Karpas-422 (cell line): ENCODE data around the gene C1orf21. TPM values are rescaled to one million over a fixed set of nuclear protein-coding genes. Genes with fewer than 3 reads are reported as not detected.
"Not testable (repeated sequence)": the region's sequence is repeated elsewhere in the genome, so short reads cannot be mapped to it uniquely, and the experiment has no call there.

Experiments used
- DNase-seq: peaks from one replicate; pipeline ENCODE4 v3.0.0-alpha.2; 2015
- H2AFZ ChIP-seq: fragments of 200-600 bp; sonication (generic); 2 replicates; pipeline ENCODE4 v1.6.1; 2014; ENCODE audit warnings: antibody characterized with exemption, low read length, mixed read lengths
- H3K27ac ChIP-seq: fragments of 200-600 bp; sonication (generic); 2 replicates; pipeline ENCODE4 v1.5.1; 2014; ENCODE audit warnings: mild to moderate bottlenecking, low read length, moderate library complexity
- H3K27me3 ChIP-seq: fragments of 200-600 bp; sonication (generic); 2 replicates; pipeline ENCODE4 v1.6.1; 2014; ENCODE audit warnings: low read length, mixed read lengths
- H3K36me3 ChIP-seq: fragments of 200-600 bp; sonication (generic); 2 replicates; pipeline ENCODE4 v1.6.1; 2014; ENCODE audit warnings: low read length, mixed read lengths; ENCODE audit not compliant: insufficient read depth
- H3K4me1 ChIP-seq: fragments of 200-600 bp; sonication (generic); 2 replicates; pipeline ENCODE4 v1.6.1; 2014; ENCODE audit warnings: mild to moderate bottlenecking, low read length, mixed read lengths
- H3K4me2 ChIP-seq: fragments of 200-600 bp; sonication (generic); 2 replicates; pipeline ENCODE4 v1.6.1; 2014; ENCODE audit warnings: low read length, low read depth, mild to moderate bottlenecking; ENCODE audit not compliant: poor library complexity, severe bottlenecking
- H3K4me3 ChIP-seq: fragments of 200-600 bp; sonication (generic); 2 replicates; pipeline ENCODE4 v1.5.1; 2014; ENCODE audit warnings: mild to moderate bottlenecking, antibody characterized with exemption, low read length, mixed read lengths
- H3K79me2 ChIP-seq: fragments of 200-600 bp; sonication (generic); 2 replicates; pipeline ENCODE4 v1.6.1; 2014; ENCODE audit warnings: mild to moderate bottlenecking, low read length, mixed read lengths
- H3K9ac ChIP-seq: fragments of 200-600 bp; sonication (generic); 2 replicates; pipeline ENCODE4 v1.6.0; 2014; ENCODE audit warnings: low read length
- H3K9me2 ChIP-seq: fragments of 200-600 bp; sonication (generic), shearing (Covaris generic); replicated peaks from 2 replicates; pipeline ENCODE4 v1.6.0; 2014; ENCODE audit warnings: mild to moderate bottlenecking, low read length, moderate library complexity; ENCODE audit not compliant: insufficient read depth
- H3K9me3 ChIP-seq: fragments of 300-700, 200-600 bp; sonication (generic); 2 replicates; pipeline ENCODE4 v1.6.1; 2014; ENCODE audit warnings: low read length, mixed read lengths
- H4K20me1 ChIP-seq: fragments of 200-600 bp; sonication (generic); 2 replicates; pipeline ENCODE4 v1.6.1; 2014; ENCODE audit warnings: mild to moderate bottlenecking, antibody characterized with exemption, low read length, low read depth; ENCODE audit not compliant: insufficient read depth
- total RNA-seq: library from RNA; depleted of rRNA; stranded (reverse); fragments of >200 nt; shearing (Covaris generic); gene quantifications from 2 replicates; pipeline ENCODE4 v1.2.3, GENCODE V29; 2014; ENCODE audit warnings: low replicate concordance

The C1orf21 gene
- total RNA-seq, 1 experiment from 2014 or later, result not detected

DNA sequence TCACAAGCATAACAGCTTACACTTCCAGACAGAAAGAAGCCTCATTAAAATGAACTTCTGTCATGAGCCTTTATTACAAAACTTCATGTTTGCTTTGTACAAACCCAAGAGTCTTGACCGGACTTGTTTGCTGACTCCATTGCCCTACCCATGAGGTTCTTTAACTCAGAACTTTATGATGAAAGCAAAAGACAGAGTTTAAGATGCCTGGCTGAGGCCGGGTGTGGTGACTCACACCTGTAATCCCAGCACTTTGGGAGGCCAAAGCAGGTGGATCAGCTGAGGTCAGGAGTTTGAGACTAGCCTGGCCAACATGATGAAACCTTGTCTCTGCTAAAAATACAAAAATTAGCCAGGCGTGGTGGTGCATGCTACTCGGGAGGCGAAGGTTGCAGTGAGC lies 225.4 kb downstream of the C1orf21 start:
- not testable (repeated sequence) for DNase-seq, H3K4me1 ChIP-seq, H2AFZ ChIP-seq, H3K27me3 ChIP-seq, H3K27ac ChIP-seq, H3K36me3 ChIP-seq, H3K4me3 ChIP-seq, H3K9me2 ChIP-seq, H3K79me2 ChIP-seq, H3K4me2 ChIP-seq, H3K9me3 ChIP-seq, H3K9ac ChIP-seq, H4K20me1 ChIP-seq

DNA sequence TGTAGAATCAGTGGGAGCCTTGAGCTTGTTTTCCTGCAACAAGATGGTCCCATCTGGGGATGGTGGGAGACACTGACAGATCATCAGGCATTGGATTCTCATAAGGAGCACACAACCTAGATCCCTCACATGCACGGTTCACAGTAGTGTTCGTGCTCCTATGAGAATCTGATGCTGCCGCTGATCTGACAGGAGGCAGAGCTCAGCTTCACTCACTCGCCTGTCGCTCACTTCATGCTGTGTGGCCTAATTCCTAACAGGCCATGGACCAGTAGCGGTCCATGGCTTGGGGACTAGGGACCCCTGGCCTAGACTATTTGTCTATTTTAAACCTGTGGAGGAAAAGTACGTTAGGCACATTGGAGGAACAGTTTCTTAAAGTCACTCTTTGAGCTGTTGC lies 227.8 kb downstream of the C1orf21 start:
- Histone ChIP-seq H4K20me1 (no peaks in the 10 kb centered on the region), H3K9ac (no peak overlapping the region), H3K36me3 (no peaks in the 10 kb centered on the region), H3K4me1 (no peaks in the 10 kb centered on the region), H3K79me2 (no peaks in the 10 kb centered on the region), H3K27me3 (no peaks in the 10 kb centered on the region), H2AFZ (no peak overlapping the region), H3K4me2 (no peak overlapping the region), H3K4me3 (no peak overlapping the region), H3K9me2 (no peaks in the 10 kb centered on the region), H3K27ac (no peak overlapping the region), H3K9me3 (no peaks in the 10 kb centered on the region)
- no peak for DNase-seq

GRCh38 chr1:184615301-184615700 lies 228.5 kb downstream of the C1orf21 start:
- Histone ChIP-seq H2AFZ (no peak overlapping the region), H3K4me2 (no peak overlapping the region)

DNA sequence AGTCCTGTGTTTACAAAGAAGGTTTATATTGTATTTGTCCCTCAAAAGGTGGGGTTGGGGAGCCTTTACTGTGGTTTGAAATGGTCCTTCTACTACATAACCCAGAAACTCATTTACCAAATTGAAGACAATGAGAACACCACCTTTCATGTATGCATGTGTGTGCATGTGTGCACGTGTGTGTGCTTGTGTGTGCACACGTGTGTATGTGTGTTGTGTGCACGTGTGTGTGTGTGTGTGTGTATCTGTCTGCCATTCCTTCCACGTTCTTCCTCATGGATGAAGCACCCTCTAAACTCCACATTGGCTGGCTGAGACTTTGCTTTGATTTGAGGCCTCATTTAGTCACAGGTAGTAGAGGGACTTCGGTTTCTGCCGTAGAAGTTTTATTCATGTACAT lies 229.7 kb downstream of the C1orf21 start:
- no peaks in the 10 kb centered on the region for H3K36me3 ChIP-seq
- H3K4me2 ChIP-seq, result no peak overlapping the region
- no peak overlapping the region for H3K4me3 ChIP-seq
- H3K27me3 ChIP-seq, result no peaks in the 10 kb centered on the region
- H3K79me2 ChIP-seq, result no peaks in the 10 kb centered on the region
- H3K27ac ChIP-seq, result no peak overlapping the region
- no peak overlapping the region for H3K9ac ChIP-seq
- no peaks in the 10 kb centered on the region for H3K9me2 ChIP-seq
- no peak for DNase-seq
- H2AFZ ChIP-seq, result no peak overlapping the region
- no peaks in the 10 kb centered on the region for H4K20me1 ChIP-seq
- no peaks in the 10 kb centered on the region for H3K9me3 ChIP-seq
- no peaks in the 10 kb centered on the region for H3K4me1 ChIP-seq

More at GRCh38 chr1:184615301-184615700, 228.5 kb downstream of the C1orf21 start:
- DNase-seq, result no peak
- H3K4me3 ChIP-seq, result no peak overlapping the region
- no peaks in the 10 kb centered on the region for H3K4me1 ChIP-seq
- H3K9me2 ChIP-seq, result no peaks in the 10 kb centered on the region
- no peaks in the 10 kb centered on the region for H4K20me1 ChIP-seq
- H3K9me3 ChIP-seq, result no peaks in the 10 kb centered on the region
- no peaks in the 10 kb centered on the region for H3K79me2 ChIP-seq
- H3K27ac ChIP-seq, result no peak overlapping the region
- H3K27me3 ChIP-seq, result no peaks in the 10 kb centered on the region
- H3K36me3 ChIP-seq, result no peaks in the 10 kb centered on the region
- no peak overlapping the region for H3K9ac ChIP-seq

GRCh38 chr1:184617433-184618029 lies 230.7 kb downstream of the C1orf21 start:
- Histone ChIP-seq H3K4me3 (no peak overlapping the region), H3K27me3 (no peaks in the 10 kb centered on the region), H4K20me1 (no peaks in the 10 kb centered on the region), H3K4me2 (no peak overlapping the region), H3K4me1 (no peaks in the 10 kb centered on the region), H3K27ac (no peak overlapping the region), H3K9me3 (no peaks in the 10 kb centered on the region), H3K9me2 (no peaks in the 10 kb centered on the region), H3K9ac (no peak overlapping the region), H2AFZ (no peak overlapping the region), H3K36me3 (no peaks in the 10 kb centered on the region), H3K79me2 (no peaks in the 10 kb centered on the region)
- no peak for DNase-seq

DNA sequence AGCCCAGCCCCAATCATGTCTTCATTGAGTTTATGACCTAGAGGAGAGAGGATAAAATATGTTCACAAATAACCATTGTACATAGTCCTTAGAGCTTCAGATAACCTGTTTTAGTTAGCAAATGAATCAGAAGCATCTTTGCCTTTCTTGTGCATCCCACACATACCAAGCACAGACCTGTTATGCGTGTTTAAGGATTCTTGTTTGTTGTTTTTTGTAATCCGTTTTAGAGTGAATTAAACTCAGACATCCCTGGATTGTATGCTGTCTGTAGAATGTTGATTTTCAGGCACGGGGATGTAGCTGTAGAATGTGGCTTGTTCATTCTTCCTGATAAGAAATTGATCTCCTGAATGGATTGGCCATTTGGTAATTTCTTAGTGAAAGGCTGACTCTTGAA lies 232.0 kb downstream of the C1orf21 start:
- no peak overlapping the region for H3K9ac ChIP-seq
- no peaks in the 10 kb centered on the region for H4K20me1 ChIP-seq
- H3K4me3 ChIP-seq, result no peak overlapping the region
- no peak for DNase-seq
- H3K79me2 ChIP-seq, result no peaks in the 10 kb centered on the region
- no peak overlapping the region for H3K27ac ChIP-seq
- H3K27me3 ChIP-seq, result no peaks in the 10 kb centered on the region
- H3K9me3 ChIP-seq, result no peaks in the 10 kb centered on the region
- no peak overlapping the region for H3K4me2 ChIP-seq
- H3K4me1 ChIP-seq, result no peaks in the 10 kb centered on the region
- H3K9me2 ChIP-seq, result no peaks in the 10 kb centered on the region
- H3K36me3 ChIP-seq, result no peaks in the 10 kb centered on the region
- H2AFZ ChIP-seq, result no peak overlapping the region

GRCh38 chr1:184620469-184620868 lies 233.6 kb downstream of the C1orf21 start:
- H3K27me3 ChIP-seq, result 0 out of 2 replicates have a peak, but pooled peaks cover 5% of the 10 kb centered on the region
- H2AFZ ChIP-seq, result no peak overlapping the region

GRCh38 chr1:184621260-184621659 lies 234.4 kb downstream of the C1orf21 start:
- DNase-seq, result no peak
- no peak overlapping the region for H3K4me2 ChIP-seq
- H3K79me2 ChIP-seq, result no peaks in the 10 kb centered on the region
- H3K9ac ChIP-seq, result no peak overlapping the region
- H3K27ac ChIP-seq, result no peak overlapping the region
- H3K27me3 ChIP-seq, result 0 out of 2 replicates have a peak, but pooled peaks cover 5% of the 10 kb centered on the region
- H4K20me1 ChIP-seq, result no peaks in the 10 kb centered on the region
- no peak overlapping the region for H2AFZ ChIP-seq
- no peaks in the 10 kb centered on the region for H3K9me2 ChIP-seq
- H3K36me3 ChIP-seq, result no peaks in the 10 kb centered on the region
- no peaks in the 10 kb centered on the region for H3K4me1 ChIP-seq
- H3K4me3 ChIP-seq, result no peak overlapping the region
- no peaks in the 10 kb centered on the region for H3K9me3 ChIP-seq

More at GRCh38 chr1:184620469-184620868, 233.6 kb downstream of the C1orf21 start:
- Histone ChIP-seq H3K4me1 (no peaks in the 10 kb centered on the region), H3K9me2 (no peaks in the 10 kb centered on the region), H3K36me3 (no peaks in the 10 kb centered on the region), H3K4me3 (no peak overlapping the region), H3K9ac (no peak overlapping the region), H3K4me2 (no peak overlapping the region), H3K9me3 (no peaks in the 10 kb centered on the region), H4K20me1 (no peaks in the 10 kb centered on the region), H3K27ac (no peak overlapping the region), H3K79me2 (no peaks in the 10 kb centered on the region)
- no peak for DNase-seq
